SK-N-MC (cell line): Measurements from ENCODE around the gene TOMM40L.
"Not testable (repeated sequence)": the region's sequence is repeated elsewhere in the genome, so short reads cannot be mapped to it uniquely, and the experiment has no call there.

ENCODE experiments used
- DNase-seq: peaks from one replicate; pipeline ENCODE4 v3.0.0-alpha.2; 2011; ENCODE audit warnings: low read depth, low spot score
- H3K27ac ChIP-seq: fragments of 200-600 bp; sonication (generic); 2 replicates; pipeline ENCODE4 v1.5.1; 2016; ENCODE audit warnings: mixed run types
- H3K36me3 ChIP-seq: fragments of 200-600 bp; sonication (generic); 2 replicates; pipeline ENCODE4 v1.6.1; 2017; ENCODE audit warnings: antibody characterized with exemption, low read length, mixed read lengths; ENCODE audit not compliant: insufficient read depth
- H3K4me3 ChIP-seq: fragments of 200-600 bp; sonication (generic); 2 replicates; pipeline ENCODE4 v1.5.1; 2016
- H3K9ac ChIP-seq: fragments of 200-600 bp; sonication (generic); 2 replicates; pipeline ENCODE4 v1.8.0; 2017; ENCODE audit warnings: mixed run types, mixed read lengths; ENCODE audit not compliant: insufficient read length
- H3K9me3 ChIP-seq: fragments of 200-600 bp; sonication (generic); 2 replicates; pipeline ENCODE4 v1.6.1; 2017; ENCODE audit warnings: low read depth, mild to moderate bottlenecking, antibody characterized with exemption, low read length, moderate library complexity, mixed read lengths
- EZH2 ChIP-seq: fragments of 200-600 bp; sonication (generic); IDR thresholded peaks from one replicate; pipeline ENCODE4 v1.6.1; 2017; ENCODE audit warnings: antibody characterized with exemption
- FOXP2 ChIP-seq: optimal IDR thresholded peaks from 2 replicates; pipeline ENCODE3; 2011; ENCODE audit warnings: mild to moderate bottlenecking, moderate library complexity; ENCODE audit not compliant: insufficient read depth; ENCODE audit errors: extremely low read length, control extremely low read depth
- POLR2AphosphoS5 ChIP-seq: IDR thresholded peaks from 2 replicates; pipeline ENCODE4 v1.6.1; 2012; ENCODE audit warnings: mild to moderate bottlenecking, low read depth, low read length, borderline replicate concordance

Gene TOMM40L

DNA sequence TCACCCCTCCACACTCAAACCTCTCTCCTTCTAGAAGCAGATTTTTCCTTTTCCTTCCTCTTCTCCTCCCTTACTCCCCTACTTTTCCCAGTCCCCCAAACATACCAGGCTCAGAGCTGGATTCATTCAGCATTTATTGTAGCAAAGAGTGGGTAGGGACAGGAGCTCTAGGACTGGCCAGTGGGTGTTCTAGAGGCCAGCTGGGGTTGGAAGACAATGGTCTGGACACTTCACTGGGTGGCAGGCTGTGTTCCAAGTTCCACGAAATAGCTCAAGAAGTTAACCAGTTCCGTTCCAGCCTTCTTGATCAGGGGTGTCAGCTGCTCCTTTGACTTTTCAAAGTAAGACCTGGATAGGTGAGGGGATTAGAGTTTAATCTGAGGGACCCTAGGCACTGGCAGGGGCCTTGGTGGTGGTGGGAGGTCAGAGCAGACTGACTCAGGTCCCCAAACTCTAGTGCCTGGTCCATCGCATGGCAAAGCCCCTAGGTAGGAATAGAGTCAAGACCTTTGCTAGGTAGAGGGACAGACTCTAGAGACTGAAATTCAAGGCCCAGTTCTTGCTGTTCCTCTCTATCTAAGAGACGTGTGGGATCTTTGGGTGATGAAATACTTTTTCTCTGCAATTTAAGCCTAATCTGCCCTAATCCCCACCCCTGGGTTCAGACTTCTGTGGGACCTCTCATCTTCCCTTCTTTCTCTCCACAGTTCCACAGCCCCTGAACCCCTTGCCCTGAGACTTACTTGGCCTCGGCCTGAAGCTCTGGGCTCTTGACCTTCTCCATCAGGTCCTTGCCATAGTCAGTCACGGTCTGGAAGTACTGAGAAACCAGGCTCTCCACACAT, 3.5 kb upstream of the TOMM40L start:
- Histone ChIP-seq H3K36me3 (no peaks in the 10 kb centered on the region), H3K27ac (no peak overlapping the region), H3K9ac (no peak overlapping the region), H3K9me3 (no peaks in the 10 kb centered on the region), H3K4me3 (no peak overlapping the region)
- no peak for TF ChIP-seq EZH2
- no peak for TF ChIP-seq POLR2AphosphoS5
- TF ChIP-seq FOXP2: no peak
- no peak for DNase-seq

DNA sequence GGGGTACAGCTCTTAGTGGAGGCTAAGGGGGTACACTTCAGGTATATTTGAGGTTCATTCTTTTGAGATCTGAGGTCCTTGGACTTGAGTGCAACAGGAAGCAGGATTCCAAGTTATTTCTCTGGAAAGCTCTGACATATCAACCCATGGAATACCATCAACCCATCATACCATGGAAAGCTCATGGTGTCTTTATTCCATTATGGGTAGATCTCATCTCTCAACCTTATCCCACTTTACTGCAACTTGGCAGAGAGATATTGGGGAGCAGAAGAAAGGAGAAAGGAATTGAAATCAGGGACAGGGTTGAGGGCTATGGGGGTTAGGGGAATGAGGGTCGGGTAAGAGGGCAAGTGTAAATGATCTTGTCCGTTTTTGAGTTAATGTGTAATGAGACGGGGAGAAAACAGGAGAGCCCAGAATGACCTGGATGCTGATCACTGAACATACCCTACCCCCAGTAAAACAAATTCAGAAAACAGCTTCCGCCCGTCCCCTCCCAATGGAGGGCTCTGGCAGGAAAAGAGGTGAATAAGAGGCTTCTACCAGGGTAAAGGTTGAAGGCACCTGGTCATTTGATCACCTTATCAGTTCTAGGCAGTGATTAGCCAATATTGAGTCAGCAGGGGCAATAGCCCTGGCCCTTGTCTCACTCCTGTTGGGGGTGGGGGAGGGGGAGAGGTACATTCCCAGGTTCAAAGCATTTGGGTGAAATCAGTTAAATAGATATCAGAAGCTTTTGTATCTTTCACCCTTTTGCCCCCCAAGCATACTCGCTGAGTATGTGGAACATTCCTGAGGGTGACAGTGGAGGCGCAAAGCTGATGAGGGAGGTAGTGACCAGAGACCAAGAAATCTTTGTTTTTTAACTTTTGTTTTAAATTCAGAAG, 1.8 kb upstream of the TOMM40L start:
- DNase-seq: no peak
- Histone ChIP-seq H3K27ac (no peak overlapping the region), H3K4me3 (no peak overlapping the region), H3K9me3 (no peaks in the 10 kb centered on the region), H3K36me3 (peaks cover 10% of the 10 kb centered on the region; the same call in 1 of the 2 replicates), H3K9ac (no peak overlapping the region)
- no peak for TF ChIP-seq POLR2AphosphoS5
- TF ChIP-seq EZH2: no peak
- TF ChIP-seq FOXP2: no peak

DNA sequence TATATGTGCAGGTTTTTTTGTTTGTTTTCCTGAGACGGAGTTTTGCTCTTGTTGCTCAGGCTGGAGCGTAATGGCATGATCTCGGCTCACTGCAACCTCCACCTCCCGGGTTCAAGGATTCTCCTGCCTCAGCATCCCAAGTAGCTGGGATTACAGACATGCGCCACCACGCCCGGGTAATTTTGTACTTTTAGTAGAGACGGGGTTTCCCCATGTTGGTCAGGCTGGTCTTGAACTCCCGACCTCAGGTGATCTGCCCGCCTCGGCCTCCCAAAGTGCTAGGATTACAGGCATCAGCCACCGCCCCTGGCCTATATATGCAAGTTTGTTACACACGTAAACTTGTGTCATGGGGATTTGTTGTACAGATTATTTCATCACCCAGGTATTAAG, 1.2 kb upstream of the TOMM40L start:
- not testable (repeated sequence) for DNase-seq, H3K9me3 ChIP-seq, H3K27ac ChIP-seq, H3K4me3 ChIP-seq, H3K9ac ChIP-seq
- H3K36me3 ChIP-seq: peaks cover 16% of the 10 kb centered on the region; the same call in 1 of the 2 replicates

DNA sequence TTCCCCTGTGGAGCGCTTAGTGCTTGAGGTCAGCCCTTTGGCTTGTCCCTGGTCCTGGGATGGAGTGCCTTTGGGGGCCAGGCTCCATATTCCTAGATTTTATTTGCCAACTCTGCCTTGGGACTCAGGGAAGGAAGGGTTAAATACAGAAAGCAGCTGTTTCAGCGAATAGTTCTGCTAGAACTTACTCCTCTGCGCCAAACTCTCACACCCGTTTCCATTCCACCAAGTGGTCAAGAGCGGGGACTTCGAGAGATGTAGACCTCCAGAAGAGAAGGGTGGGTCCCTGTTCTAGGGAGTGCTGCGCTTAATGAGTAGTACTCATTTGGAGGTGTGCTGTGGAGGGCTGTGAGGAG, 704 bp upstream of the TOMM40L start:
- H3K9ac ChIP-seq: peak overlapping the region; percentile 11
- TF ChIP-seq FOXP2 (no peak), POLR2AphosphoS5 (no peak), EZH2 (no peak)
- peaks cover 16% of the 10 kb centered on the region; the same call in 1 of the 2 replicates for H3K36me3 ChIP-seq
- DNase-seq: no peak
- H3K4me3 ChIP-seq: peak overlapping the region; percentile 29
- H3K9me3 ChIP-seq: no peaks in the 10 kb centered on the region
- H3K27ac ChIP-seq: peak overlapping the region; percentile 75

DNA sequence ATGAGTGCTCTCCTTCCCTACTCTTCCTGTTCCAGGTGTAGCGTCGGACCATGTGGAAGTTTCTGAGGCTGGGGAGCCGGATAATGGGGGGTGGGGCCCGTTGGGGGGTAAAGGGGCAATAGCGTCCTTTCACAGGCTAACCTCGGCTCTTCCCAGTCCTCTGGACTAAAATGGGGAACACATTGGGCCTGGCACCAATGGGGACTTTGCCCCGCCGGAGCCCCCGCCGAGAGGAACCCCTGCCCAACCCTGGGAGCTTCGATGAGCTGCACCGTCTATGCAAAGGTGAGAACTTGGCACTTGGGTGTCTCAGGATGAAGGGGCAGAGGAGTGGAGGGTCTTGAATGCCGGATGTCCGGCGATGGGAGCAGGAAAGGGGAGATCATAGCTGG, 456 bp downstream of the TOMM40L start:
- peak overlapping the region; percentile 83 for H3K4me3 ChIP-seq
- H3K9ac ChIP-seq: peak overlapping the region; percentile 53
- no peak for DNase-seq
- peaks cover 16% of the 10 kb centered on the region; the same call in 1 of the 2 replicates for H3K36me3 ChIP-seq
- H3K9me3 ChIP-seq: no peaks in the 10 kb centered on the region
- no peak for TF ChIP-seq POLR2AphosphoS5
- TF ChIP-seq EZH2: no peak
- TF ChIP-seq FOXP2: no peak
- no peak overlapping the region for H3K27ac ChIP-seq

DNA sequence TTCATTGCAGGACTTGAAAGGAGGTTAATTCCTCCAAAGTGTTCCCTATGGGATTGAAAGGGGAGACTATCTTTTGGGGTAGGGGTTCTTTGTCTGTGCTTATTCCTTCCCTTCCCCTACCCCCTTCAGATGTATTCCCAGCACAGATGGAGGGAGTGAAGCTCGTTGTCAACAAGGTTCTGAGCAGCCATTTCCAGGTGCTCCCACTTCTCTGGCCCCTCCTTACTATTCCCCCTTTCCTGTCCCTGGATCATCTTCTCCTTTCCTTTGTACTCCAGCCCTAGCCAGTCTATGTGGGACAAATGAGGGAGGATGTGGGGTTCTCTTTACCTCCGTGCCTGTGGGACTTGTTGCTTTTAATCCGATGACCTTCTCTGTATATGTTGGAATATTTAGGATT, 899 bp downstream of the TOMM40L start:
- no peak for DNase-seq
- H3K9ac ChIP-seq: peak overlapping the region; percentile 53
- H3K9me3 ChIP-seq: no peaks in the 10 kb centered on the region
- H3K4me3 ChIP-seq: peak overlapping the region; percentile 83
- H3K27ac ChIP-seq: peak overlapping the region; percentile 34
- peaks cover 16% of the 10 kb centered on the region; the same call in 1 of the 2 replicates for H3K36me3 ChIP-seq
- TF ChIP-seq FOXP2: no peak
- no peak for TF ChIP-seq POLR2AphosphoS5
- TF ChIP-seq EZH2: no peak

DNA sequence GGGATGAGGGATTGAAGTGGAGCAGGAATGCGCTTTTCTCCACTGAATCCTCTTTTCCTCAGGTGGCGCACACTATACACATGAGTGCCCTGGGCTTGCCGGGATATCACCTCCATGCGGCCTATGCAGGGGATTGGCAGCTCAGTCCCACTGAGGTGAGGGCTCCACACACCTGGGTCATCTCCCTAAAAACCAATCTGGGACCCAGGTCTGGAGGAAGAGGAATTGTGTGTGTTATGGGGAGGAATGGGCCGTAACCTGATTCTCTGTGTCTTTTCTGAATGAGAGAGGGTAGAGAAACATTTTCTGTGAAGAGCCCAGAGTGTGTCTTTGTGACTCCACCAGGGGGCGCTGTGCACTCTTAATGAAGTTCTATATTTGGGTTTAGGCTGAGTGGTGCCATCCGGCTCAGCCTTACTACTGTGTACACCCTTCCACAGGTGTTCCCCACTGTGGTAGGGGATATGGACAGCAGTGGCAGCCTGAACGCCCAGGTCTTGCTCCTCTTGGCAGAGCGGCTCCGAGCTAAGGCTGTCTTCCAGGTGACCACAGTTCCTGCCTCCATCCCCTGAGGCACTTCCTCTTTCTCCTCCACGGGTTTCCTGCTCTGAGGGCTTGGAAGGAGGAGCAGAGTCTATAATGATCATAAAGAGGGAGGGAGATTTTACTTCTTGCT, 1.5 kb downstream of the TOMM40L start:
- Histone ChIP-seq H3K27ac (peak overlapping the region; percentile 66), H3K36me3 (peaks cover 16% of the 10 kb centered on the region; the same call in 1 of the 2 replicates), H3K9me3 (no peaks in the 10 kb centered on the region), H3K4me3 (peak overlapping the region; percentile 83), H3K9ac (peak overlapping the region; percentile 53)
- no peak for TF ChIP-seq EZH2
- TF ChIP-seq FOXP2: no peak
- TF ChIP-seq POLR2AphosphoS5: no peak
- DNase-seq: peak; percentile 79

DNA sequence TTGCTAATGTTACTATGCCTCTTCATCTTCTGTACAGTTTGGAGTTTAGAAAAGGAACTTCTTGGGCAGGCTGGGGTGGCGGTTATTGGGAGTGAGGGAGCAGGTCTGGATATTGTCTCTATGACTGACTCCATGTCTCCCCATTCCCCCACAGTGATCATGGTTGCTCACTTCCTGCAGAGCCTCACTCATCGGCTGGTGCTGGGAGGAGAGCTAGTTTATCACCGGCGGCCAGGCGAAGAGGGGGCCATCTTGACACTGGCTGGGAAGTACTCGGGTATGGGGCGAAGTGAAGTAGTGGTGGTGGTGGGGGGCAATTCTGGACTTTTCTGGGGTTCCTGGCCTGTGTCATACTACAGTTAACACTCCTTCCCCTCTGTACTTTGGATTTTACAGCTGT, 2.2 kb downstream of the TOMM40L start:
- DNase-seq: no peak
- no peaks in the 10 kb centered on the region for H3K9me3 ChIP-seq
- no peak for TF ChIP-seq POLR2AphosphoS5
- TF ChIP-seq FOXP2: no peak
- TF ChIP-seq EZH2: no peak
- peaks cover 16% of the 10 kb centered on the region; the same call in 1 of the 2 replicates for H3K36me3 ChIP-seq
- H3K4me3 ChIP-seq: peak overlapping the region; percentile 83
- peak overlapping the region; percentile 46 for H3K9ac ChIP-seq
- H3K27ac ChIP-seq: peak overlapping the region; percentile 66
